Measurements from ENCODE around the gene OR5C1. TPM values are rescaled to one million over a fixed set of nuclear protein-coding genes. Genes with fewer than 3 reads are reported as not detected.

The OR5C1 gene
- total and polyA plus RNA-seq, 9 donors = not detected

DNA sequence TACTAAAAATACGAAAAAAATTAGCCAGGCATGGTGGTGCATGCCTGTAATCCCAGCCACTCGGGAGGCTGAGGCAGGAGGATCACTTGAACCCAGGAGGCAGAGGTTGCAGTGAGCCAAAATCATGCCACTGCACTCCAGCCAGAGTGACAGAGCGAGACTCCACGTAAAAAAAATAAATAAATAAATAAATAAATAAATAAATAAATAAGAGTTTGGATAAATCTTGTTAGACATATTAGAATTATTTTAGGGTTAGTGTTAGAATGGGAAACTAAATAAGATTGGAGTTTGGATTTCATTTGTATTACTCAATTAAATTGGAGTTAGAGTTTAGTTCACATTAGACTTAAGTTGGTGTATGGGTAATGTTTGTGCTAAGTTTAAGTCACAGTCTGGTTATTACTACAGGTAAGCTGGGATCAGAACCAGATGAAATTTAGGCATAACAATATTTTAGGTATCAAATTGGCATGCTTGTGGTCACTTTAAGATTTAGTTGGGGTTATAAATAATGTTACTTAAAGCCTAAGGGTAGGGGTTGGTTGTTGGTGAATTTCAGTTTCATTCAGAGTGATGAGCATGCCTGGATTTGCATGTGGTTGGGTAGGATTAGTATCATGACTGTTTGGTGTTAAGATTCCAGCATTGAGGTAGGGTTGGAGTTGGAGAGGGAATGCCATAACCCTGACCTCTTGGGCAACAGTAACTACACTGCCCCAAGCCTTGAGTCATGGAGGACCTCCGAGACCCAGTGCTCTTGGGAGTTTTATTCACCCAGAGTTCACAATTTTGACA is 3.3 kb downstream of the OR5C1 start:
- TF ChIP-seq EP300 (IDR thresholded peaks at IDR 0.05) (no peak), POLR2A (IDR thresholded peaks at IDR 0.05) (no peak)
- TF ChIP-seq, protein P1, sequence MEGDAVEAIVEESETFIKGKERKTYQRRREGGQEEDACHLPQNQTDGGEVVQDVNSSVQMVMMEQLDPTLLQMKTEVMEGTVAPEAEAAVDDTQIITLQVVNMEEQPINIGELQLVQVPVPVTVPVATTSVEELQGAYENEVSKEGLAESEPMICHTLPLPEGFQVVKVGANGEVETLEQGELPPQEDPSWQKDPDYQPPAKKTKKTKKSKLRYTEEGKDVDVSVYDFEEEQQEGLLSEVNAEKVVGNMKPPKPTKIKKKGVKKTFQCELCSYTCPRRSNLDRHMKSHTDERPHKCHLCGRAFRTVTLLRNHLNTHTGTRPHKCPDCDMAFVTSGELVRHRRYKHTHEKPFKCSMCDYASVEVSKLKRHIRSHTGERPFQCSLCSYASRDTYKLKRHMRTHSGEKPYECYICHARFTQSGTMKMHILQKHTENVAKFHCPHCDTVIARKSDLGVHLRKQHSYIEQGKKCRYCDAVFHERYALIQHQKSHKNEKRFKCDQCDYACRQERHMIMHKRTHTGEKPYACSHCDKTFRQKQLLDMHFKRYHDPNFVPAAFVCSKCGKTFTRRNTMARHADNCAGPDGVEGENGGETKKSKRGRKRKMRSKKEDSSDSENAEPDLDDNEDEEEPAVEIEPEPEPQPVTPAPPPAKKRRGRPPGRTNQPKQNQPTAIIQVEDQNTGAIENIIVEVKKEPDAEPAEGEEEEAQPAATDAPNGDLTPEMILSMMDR (IDR thresholded peaks at IDR 0.05) = no peak
- no peaks in the 10 kb centered on the region for H3K36me3 ChIP-seq
- H3K4me3 ChIP-seq = no peak overlapping the region
- H3K9me3 ChIP-seq = no peaks in the 10 kb centered on the region
- 80 to 90% (median 88%) methylated on average over 5 of the region's 5 CpGs for WGBS, 3 donors
- intact Hi-C loops (cut with DNase I) = loop anchor here in 1 of 4 donors (10.0 kb wide), 1 partner anchor 327 kb away; no protein-coding TSS in a partner anchor
- no peaks in the 10 kb centered on the region for H3K4me1 ChIP-seq (ENCODE audit: insufficient read depth)
- no peak overlapping the region for H3K27ac ChIP-seq
- DNase-seq = no peak
- H3K27me3 ChIP-seq = no peaks in the 10 kb centered on the region

DNA sequence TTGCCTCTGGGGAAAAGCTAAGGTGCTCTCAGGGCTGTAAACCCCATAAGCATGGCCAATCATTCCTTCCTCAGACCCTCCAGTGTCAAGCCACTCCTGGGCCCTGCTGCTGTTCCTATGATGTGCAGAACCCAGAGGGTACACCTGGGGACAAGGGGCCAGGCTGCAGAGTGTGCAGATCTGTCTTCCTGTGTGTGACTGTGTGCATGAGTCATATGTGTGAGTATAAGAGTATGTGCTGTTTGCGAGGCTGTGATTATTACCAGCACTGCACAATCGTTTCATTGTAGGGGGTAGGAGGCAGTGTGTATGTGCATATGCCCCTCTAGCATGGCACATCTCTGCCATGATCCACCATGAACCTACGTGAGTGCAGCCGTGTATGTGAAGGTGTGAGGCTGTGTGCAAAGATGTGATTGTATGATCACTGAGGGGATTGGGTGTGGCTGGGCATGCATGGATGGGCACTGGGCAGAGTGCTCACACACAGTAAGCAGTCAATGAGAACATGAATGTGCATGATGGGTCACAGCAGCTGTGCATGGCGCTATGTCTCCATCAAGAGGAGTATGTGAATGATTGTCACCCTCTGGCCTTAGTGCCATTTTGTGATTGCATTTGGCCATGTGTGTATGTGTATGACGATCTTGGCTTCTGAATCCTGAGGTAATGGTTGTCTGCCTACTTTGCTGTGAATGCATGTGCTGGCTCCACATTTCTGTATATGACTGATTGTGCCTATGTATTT is 8.8 kb downstream of the OR5C1 start:
- Histone ChIP-seq H3K4me3 (no peak overlapping the region), H3K4me1 (ENCODE audit: insufficient read depth) (no peaks in the 10 kb centered on the region), H3K36me3 (no peaks in the 10 kb centered on the region), H3K27me3 (no peaks in the 10 kb centered on the region), H3K27ac (no peak overlapping the region), H3K9me3 (no peaks in the 10 kb centered on the region)
- no peak for DNase-seq
- 81 to 84% (median 83%) methylated on average over 6 of the region's 6 CpGs for WGBS, 3 donors
- TF ChIP-seq, protein P1 (IDR thresholded peaks at IDR 0.05) = no peak
- no peak for TF ChIP-seq EP300 (IDR thresholded peaks at IDR 0.05)
- no peak for TF ChIP-seq POLR2A (IDR thresholded peaks at IDR 0.05)
- intact Hi-C loops (cut with DNase I) = loop anchor here in 1 of 4 donors (10.0 kb wide), 1 partner anchor 333 kb away; no protein-coding TSS in a partner anchor

DNA sequence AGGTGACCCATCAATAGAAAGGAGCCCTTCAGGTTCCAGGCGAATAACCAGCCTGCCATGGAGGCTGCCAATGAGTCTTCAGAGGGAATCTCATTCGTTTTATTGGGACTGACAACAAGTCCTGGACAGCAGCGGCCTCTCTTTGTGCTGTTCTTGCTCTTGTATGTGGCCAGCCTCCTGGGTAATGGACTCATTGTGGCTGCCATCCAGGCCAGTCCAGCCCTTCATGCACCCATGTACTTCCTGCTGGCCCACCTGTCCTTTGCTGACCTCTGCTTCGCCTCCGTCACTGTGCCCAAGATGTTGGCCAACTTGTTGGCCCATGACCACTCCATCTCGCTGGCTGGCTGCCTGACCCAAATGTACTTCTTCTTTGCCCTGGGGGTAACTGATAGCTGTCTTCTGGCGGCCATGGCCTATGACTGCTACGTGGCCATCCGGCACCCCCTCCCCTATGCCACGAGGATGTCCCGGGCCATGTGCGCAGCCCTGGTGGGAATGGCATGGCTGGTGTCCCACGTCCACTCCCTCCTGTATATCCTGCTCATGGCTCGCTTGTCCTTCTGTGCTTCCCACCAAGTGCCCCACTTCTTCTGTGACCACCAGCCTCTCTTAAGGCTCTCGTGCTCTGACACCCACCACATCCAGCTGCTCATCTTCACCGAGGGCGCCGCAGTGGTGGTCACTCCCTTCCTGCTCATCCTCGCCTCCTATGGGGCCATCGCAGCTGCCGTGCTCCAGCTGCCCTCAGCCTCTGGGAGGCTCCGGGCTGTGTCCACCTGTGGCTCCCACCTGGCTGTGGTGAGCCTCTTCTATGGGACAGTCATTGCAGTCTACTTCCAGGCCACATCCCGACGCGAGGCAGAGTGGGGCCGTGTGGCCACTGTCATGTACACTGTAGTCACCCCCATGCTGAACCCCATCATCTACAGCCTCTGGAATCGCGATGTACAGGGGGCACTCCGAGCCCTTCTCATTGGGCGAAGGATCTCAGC is 11.6 kb downstream of the OR5C1 start, which contains the start of gene OR1K1:
Gene OR1K1, plus strand, starts transcription at position 58 of the 995 bp plus-strand sequence. Its CDS starts 0 bp downstream, at position 58.
- TF ChIP-seq POLR2A (IDR thresholded peaks at IDR 0.05) (no peak), EP300 (IDR thresholded peaks at IDR 0.05) (no peak)
- TF ChIP-seq, protein P1 (IDR thresholded peaks at IDR 0.05) = no peak
- Histone ChIP-seq H3K9me3 (no peaks in the 10 kb centered on the region), H3K4me1 (ENCODE audit: insufficient read depth) (no peaks in the 10 kb centered on the region), H3K4me3 (no peak within 1 kb of the TSS), H3K36me3 (no peaks in the 10 kb centered on the region), H3K27ac (no peak within 1 kb of the TSS), H3K27me3 (no peaks in the 10 kb centered on the region)
- 93% methylated on average over 30 of the region's 30 CpGs for WGBS, 3 donors
- intact Hi-C loops (cut with DNase I) = loop anchor here in 3 of 4 donors (5.0 to 10.0 kb wide), 4 partner anchors 326 to 676 kb away; partner anchors contain the start of gene OR1J1 (in 1 of the 3)
- DNase-seq = no peak
